ENCODE data around the gene MRPL19. TPM values are rescaled to one million over a fixed set of nuclear protein-coding genes. Genes with fewer than 3 reads are reported as not detected.
A peak's percentile ranks its signal among the peaks of the same experiment; 100 is the strongest.

The MRPL19 gene
- total RNA-seq, 2 donors from 2014 or later: 42.7 to 43.5 TPM

GRCh38 chr2:75612108-75612861 lies 34.3 kb upstream of the MRPL19 start:
- intact Hi-C loops (cut with DNase I): no loop called here
- no peak for DNase-seq (ENCODE audit: low spot score)

- DNase-seq (ENCODE audit: low spot score): no peak
- intact Hi-C loops (cut with DNase I): no loop called here
Measured at GRCh38 chr2:75612862-75613243, 33.7 kb upstream of the MRPL19 start.

DNA sequence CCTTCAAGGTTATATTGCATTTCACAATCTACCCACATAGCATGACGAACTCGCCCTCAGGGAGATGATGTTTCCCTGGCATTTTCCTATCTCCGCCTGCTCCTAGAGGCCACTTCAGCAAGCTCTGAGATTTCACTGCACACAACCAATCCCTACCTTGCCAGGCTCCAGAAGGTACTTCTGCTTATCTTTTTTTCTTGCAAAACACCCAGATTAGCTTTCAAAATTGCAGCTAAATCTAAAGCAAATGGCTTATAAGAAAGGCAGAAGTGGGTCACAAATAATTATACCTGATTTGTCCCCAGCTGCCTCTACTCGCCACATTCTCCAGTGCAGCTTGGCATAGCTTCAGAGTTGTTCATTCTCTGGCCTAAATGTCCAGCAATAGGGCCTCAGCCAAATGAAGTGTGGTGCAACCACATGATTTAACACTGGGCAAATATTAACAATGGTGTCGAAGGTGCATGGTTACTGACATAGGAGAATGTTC lies 32.4 kb upstream of the MRPL19 start:
- intact Hi-C loops (cut with DNase I): no loop called here
- DNase-seq (ENCODE audit: low spot score): no peak

- DNase-seq (ENCODE audit: low spot score): no peak
Measured at GRCh38 chr2:75616406-75616805, 30.2 kb upstream of the MRPL19 start.

DNA sequence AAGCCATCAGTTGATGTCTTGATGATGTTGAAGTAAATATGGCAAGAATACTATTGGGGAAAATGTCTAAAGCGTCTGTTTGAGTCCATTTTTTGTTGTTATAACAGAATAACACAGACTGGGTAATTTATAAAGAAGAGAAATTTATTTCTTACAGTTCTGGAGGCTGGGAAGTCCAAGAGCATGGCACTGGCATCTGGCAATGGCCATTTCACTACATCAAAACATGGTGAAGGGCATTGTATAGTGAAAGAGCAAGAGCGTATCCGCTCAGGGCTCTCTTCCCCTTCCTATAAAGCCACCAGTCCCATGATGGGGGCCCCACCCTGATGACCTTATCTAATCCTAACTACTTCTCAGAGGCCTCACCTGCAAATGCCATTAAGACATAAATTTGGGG lies 29.6 kb upstream of the MRPL19 start:
- no peak for DNase-seq (ENCODE audit: low spot score)
- intact Hi-C loops (cut with DNase I): no loop called here

More at GRCh38 chr2:75616406-75616805, 30.2 kb upstream of the MRPL19 start:
- intact Hi-C loops (cut with DNase I): no loop called here

DNA sequence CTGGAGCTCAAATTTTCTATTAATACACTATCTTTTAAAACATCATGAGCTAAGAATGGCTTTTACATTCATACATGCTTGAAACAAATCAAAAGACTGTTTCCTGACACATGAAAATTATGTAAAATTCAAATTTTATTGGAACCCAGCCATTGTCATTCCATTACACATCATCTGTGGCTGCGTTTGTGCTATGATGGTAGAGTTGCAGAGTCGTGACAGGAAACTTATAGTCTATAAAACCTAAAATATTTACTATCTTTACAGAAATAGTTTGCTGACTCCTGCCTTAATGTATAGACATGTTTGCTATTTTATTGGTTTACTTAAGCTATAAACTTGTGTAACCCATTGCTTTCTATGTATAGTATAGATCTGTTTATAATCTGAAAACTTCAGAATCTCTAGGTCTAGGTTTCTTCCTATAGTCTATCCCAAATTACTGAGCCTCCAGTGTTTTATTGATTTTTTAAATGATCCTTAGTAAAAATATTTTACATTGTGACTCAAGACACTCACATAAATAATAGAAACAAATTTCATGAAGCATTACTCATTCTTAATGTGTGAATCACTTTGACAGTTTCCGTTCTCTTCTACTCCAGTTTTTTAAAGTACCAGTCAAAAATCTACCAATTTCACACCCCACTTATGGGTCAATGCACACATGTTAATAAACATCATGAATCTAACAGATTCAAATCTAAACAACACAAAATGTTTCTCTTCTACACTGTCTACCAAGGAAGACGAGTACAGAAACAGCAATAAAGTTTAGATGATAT lies 26.4 kb upstream of the MRPL19 start:
- intact Hi-C loops (cut with DNase I): no loop called here
- no peak for DNase-seq (ENCODE audit: low spot score)

DNA sequence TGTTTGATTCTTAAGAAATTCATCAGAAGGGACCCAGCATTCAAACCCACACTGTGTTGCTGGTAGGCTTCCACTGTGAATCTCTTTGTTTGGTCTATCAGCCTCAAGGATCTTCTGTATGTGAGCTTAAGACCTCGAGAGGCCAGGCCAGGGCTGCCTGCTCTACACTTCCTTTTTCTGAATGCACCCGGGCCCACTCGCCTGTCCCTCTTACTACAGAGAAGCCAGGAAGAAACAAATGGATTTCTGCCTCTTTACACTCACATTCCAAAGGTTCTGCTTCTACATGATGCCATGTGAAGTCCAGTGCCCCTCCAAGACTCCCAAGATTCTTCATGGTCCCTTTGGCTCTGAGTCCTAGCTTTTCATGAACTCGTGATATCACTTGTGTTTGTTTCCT lies 25.4 kb upstream of the MRPL19 start:
- intact Hi-C loops (cut with DNase I): no loop called here
- no peak for DNase-seq (ENCODE audit: low spot score)

- intact Hi-C loops (cut with DNase I): no loop called here
- DNase-seq (ENCODE audit: low spot score): no peak
Measured at GRCh38 chr2:75622500-75622899, 24.1 kb upstream of the MRPL19 start.

DNA sequence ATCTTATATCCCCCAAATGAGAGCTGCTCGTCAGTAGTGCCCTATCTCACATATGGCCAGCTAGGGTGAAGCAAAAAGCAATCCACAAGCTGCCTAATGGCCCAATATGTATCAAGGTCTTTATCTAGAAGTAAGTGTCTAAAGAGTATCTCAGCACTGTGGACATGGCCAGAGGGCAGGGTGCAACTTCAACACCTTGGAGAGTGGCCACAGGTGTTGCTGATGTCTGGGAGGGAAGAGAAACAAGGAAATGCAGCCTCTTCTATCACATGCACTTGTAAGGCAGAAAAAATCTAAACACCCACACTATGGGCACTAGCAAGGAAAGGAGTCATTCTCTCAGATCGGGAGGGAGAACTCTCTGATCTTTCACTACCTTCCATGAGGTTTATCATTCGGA lies 23.7 kb upstream of the MRPL19 start:
- no peak for DNase-seq (ENCODE audit: low spot score)

GRCh38 chr2:75627902-75628504 lies 18.6 kb upstream of the MRPL19 start:
- intact Hi-C loops (cut with DNase I): no loop called here
- DNase-seq (ENCODE audit: low spot score): peak; percentile 87

More for the DNA sequence above, 23.7 kb upstream of the MRPL19 start:
- intact Hi-C loops (cut with DNase I): no loop called here

DNA sequence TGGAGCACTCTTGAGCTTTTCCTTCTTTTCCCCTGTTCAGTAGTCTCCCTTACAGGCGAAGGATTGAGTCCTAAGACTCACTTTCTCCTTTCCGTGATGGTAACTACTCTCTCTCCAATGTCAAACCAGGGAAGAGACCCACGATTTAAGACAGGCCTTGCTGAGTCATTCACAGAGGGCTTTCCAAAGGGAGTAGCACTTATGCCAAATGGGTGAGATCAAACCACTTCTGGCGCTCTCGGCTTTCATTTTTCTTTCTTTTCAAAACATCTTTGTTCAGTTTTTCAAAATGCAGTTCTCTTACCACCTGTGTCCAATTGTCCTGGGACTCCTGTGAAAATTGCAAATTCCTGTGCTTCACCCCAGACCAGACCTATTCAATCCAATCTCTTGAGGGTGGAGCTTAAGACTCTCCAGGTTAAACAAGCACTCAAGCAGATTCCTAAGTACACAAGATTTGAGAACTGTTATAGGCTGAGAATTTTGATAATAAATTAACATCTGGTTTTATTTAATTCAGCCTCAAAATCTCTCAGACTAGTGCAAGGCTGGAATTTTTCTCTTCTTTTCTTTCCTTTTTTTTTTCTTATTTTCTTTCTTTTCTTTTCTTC lies 14.4 kb upstream of the MRPL19 start:
- intact Hi-C loops (cut with DNase I): no loop called here
- no peak for DNase-seq (ENCODE audit: low spot score)

DNA sequence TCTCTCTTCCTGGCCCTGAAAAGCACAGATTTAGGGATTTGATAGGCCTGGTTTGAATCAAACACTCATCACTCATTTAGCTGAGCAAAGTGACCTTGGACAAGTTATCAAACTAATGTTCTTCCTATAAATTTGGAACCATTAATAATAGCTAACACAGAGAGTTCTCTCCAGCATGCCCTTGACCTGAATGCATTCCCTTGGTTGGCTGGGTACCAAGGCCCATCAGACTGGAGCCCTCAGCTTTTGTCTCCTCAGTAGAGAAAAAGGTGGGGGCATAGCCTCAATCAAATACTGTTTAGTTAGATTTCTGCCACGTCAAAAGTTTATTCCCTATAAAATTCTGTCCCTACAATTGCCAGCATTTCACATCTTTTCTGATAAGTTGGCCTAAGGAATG lies 13.8 kb upstream of the MRPL19 start:
- DNase-seq (ENCODE audit: low spot score): no peak
- intact Hi-C loops (cut with DNase I): no loop called here

- DNase-seq (ENCODE audit: low spot score): no peak
- intact Hi-C loops (cut with DNase I): no loop called here
Measured at GRCh38 chr2:75633620-75634019, 13.0 kb upstream of the MRPL19 start.

- intact Hi-C loops (cut with DNase I): no loop called here
- no peak for DNase-seq (ENCODE audit: low spot score)
Measured at GRCh38 chr2:75634945-75635344, 11.6 kb upstream of the MRPL19 start.

- intact Hi-C loops (cut with DNase I): no loop called here
- DNase-seq (ENCODE audit: low spot score): no peak
Measured at GRCh38 chr2:75637568-75637967, 9.0 kb upstream of the MRPL19 start.

GRCh38 chr2:75640621-75641121 lies 5.9 kb upstream of the MRPL19 start:
- DNase-seq (ENCODE audit: low spot score): peak; percentile 90
- intact Hi-C loops (cut with DNase I): no loop called here

DNA sequence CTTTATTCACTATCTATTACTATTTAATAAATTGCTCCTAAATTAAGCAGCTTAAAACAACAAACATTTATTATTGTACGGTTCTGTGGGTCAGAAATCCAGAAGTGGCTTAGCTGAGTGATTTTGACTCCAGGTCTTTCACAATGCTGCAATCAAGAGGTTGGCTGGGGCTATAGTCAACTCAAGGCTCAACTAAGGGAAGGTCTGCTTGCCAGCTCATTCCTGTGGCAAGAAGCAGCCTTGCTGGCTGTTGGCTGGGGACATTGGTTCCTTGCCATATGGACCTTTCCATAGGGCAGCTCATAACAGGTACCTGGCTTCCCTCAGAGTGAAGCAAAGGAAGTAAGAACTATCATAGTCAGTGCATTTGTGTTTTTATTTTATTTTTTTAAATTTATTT lies 5.0 kb upstream of the MRPL19 start:
- intact Hi-C loops (cut with DNase I): no loop called here
- DNase-seq (ENCODE audit: low spot score): no peak

GRCh38 chr2:75643980-75644379 lies 2.6 kb upstream of the MRPL19 start:
- no peak for DNase-seq (ENCODE audit: low spot score)
- intact Hi-C loops (cut with DNase I): no loop called here

GRCh38 chr2:75645643-75646042 lies 940 bp upstream of the MRPL19 start:
- intact Hi-C loops (cut with DNase I): no loop called here

GRCh38 chr2:75646090-75646582 lies 447 bp upstream of the MRPL19 start:
- no peak for DNase-seq (ENCODE audit: low spot score)
- intact Hi-C loops (cut with DNase I): no loop called here

More at GRCh38 chr2:75645643-75646042, 940 bp upstream of the MRPL19 start:
- DNase-seq (ENCODE audit: low spot score): no peak

Data from posterior vena cava (tissue), 2 donors.